Astrocyte (in vitro differentiated cells and primary cell): ENCODE results near the gene SLC7A5. TPM values are rescaled to one million over a fixed set of nuclear protein-coding genes. Genes with fewer than 3 reads are reported as not detected.
"Not testable (repeated sequence)": the region's sequence is repeated elsewhere in the genome, so short reads cannot be mapped to it uniquely, and the experiment has no call there.

ENCODE experiments used
- DNase-seq: peaks from one replicate; pipeline ENCODE4 v3.0.0-alpha.2; 2010; ENCODE audit warnings: low read depth
- FAIRE-seq: peaks from 2 replicates; lab custom pipeline; 2011; peaks lifted over from hg19 to GRCh38; lab: Jason Lieb, UNC
- H2AFZ ChIP-seq: 2 replicates; pipeline ENCODE4 v1.6.0; 2012; ENCODE audit warnings: low read depth, low read length, inconsistent platforms
- H3K27ac ChIP-seq: 2 replicates; pipeline ENCODE4 v1.5.1; 2011; ENCODE audit warnings: low read depth, low read length, inconsistent platforms
- H3K27me3 ChIP-seq: 2 replicates; pipeline ENCODE4 v1.6.0; 2011; ENCODE audit warnings: low read length, inconsistent platforms; ENCODE audit not compliant: insufficient read depth
- H3K36me3 ChIP-seq: 2 replicates; pipeline ENCODE4 v1.5.1; 2011; ENCODE audit warnings: low read length, inconsistent platforms; ENCODE audit not compliant: insufficient read depth
- H3K4me1 ChIP-seq: 2 replicates; pipeline ENCODE4 v1.5.1; 2011; ENCODE audit warnings: low read length, inconsistent platforms; ENCODE audit not compliant: insufficient read depth
- H3K4me2 ChIP-seq: 2 replicates; pipeline ENCODE4 v1.6.0; 2012; ENCODE audit warnings: low read length, inconsistent platforms
- H3K4me3 ChIP-seq: 2 replicates; pipeline ENCODE4 v1.5.1; 2011; ENCODE audit warnings: low read depth, mild to moderate bottlenecking, low read length, inconsistent platforms; ENCODE audit not compliant: insufficient read depth
- H3K79me2 ChIP-seq: 2 replicates; pipeline ENCODE4 v1.6.0; 2012; ENCODE audit warnings: mild to moderate bottlenecking, low read length, inconsistent platforms; ENCODE audit not compliant: insufficient read depth
- H3K9ac ChIP-seq: 2 replicates; pipeline ENCODE4 v1.6.0; 2012; ENCODE audit warnings: mild to moderate bottlenecking, low read length, inconsistent platforms
- H3K9me3 ChIP-seq: 2 replicates; pipeline ENCODE4 v1.5.1; 2012; ENCODE audit warnings: low read depth, mild to moderate bottlenecking, low read length, inconsistent platforms; ENCODE audit not compliant: insufficient read depth
- H4K20me1 ChIP-seq: 2 replicates; pipeline ENCODE4 v1.6.0; 2012; ENCODE audit warnings: low read length, inconsistent platforms; ENCODE audit not compliant: insufficient read depth
- H3K27ac Mint-ChIP-seq: one replicate; pipeline ENCODE4 v1.8.0; 2021; ENCODE audit warnings: mild to moderate bottlenecking, mixed read lengths; ENCODE audit not compliant: unreplicated experiment
- H3K27me3 Mint-ChIP-seq: one replicate; pipeline ENCODE4 v1.8.0; 2021; ENCODE audit warnings: low read depth, mixed read lengths; ENCODE audit not compliant: unreplicated experiment
- H3K36me3 Mint-ChIP-seq: one replicate; pipeline ENCODE4 v1.8.0; 2021; ENCODE audit warnings: low read depth, mixed read lengths; ENCODE audit not compliant: unreplicated experiment
- H3K4me1 Mint-ChIP-seq: one replicate; pipeline ENCODE4 v1.8.0; 2021; ENCODE audit warnings: low read depth, mixed read lengths; ENCODE audit not compliant: unreplicated experiment
- H3K4me3 Mint-ChIP-seq: one replicate; pipeline ENCODE4 v1.8.0; 2021; ENCODE audit warnings: mild to moderate bottlenecking, moderate library complexity, mixed read lengths; ENCODE audit not compliant: unreplicated experiment
- H3K9me3 Mint-ChIP-seq: one replicate; pipeline ENCODE4 v1.8.0; 2021; ENCODE audit warnings: mild to moderate bottlenecking, mixed read lengths; ENCODE audit not compliant: unreplicated experiment
- EZH2 ChIP-seq: IDR thresholded peaks from 2 replicates; pipeline ENCODE4 v1.6.1; 2012; ENCODE audit warnings: mild to moderate bottlenecking, low read length, inconsistent platforms; ENCODE audit not compliant: insufficient read depth
- total RNA-seq: library from RNA; stranded (reverse); gene quantifications from 2 replicates; pipeline ENCODE4 v1.2.1, GENCODE V29; 2021
- TF ChIP-seq, protein P1 (sequence below): IDR thresholded peaks from 2 replicates; pipeline ENCODE4 v1.5.1; 2011; ENCODE audit warnings: low read depth, mild to moderate bottlenecking, inconsistent platforms, low read length, moderate library complexity; ENCODE audit not compliant: insufficient read depth

The SLC7A5 gene
- total RNA-seq, 1 donor from 2014 or later = 815 TPM

- no peaks in the 10 kb centered on the region for H3K9me3 Mint-ChIP-seq
Measured at GRCh38 chr16:87895641-87896141, 26.4 kb upstream of the SLC7A5 start.

GRCh38 chr16:87894005-87894404 lies 24.7 kb upstream of the SLC7A5 start:
- Histone ChIP-seq H3K4me2 (peak overlapping the region; percentile 31), H3K4me1 (peaks cover 13% of the 10 kb centered on the region)
- H3K79me2 ChIP-seq, H3K27me3 Mint-ChIP-seq, H4K20me1 ChIP-seq, H3K36me3 Mint-ChIP-seq, H3K9me3 ChIP-seq, H3K9ac ChIP-seq, FAIRE-seq, H3K4me3 ChIP-seq, H3K27me3 ChIP-seq, H3K4me3 Mint-ChIP-seq, H3K27ac ChIP-seq, H3K9me3 Mint-ChIP-seq, H3K27ac Mint-ChIP-seq, H3K36me3 ChIP-seq, DNase-seq, H2AFZ ChIP-seq: not testable (repeated sequence)
- peaks cover 25% of the 10 kb centered on the region for H3K4me1 Mint-ChIP-seq

More at GRCh38 chr16:87895641-87896141, 26.4 kb upstream of the SLC7A5 start:
- peaks cover 25% of the 10 kb centered on the region for H3K4me1 Mint-ChIP-seq
- no peaks in the 10 kb centered on the region for H3K27me3 ChIP-seq
- no peaks in the 10 kb centered on the region for H3K9me3 ChIP-seq
- no peaks in the 10 kb centered on the region for H3K36me3 ChIP-seq
- H3K27ac ChIP-seq = no peak overlapping the region
- H3K79me2 ChIP-seq = no peaks in the 10 kb centered on the region
- FAIRE-seq (no peak), DNase-seq (peak; percentile 60)
- no peak overlapping the region for H3K9ac ChIP-seq
- H3K36me3 Mint-ChIP-seq = peaks cover 3% of the 10 kb centered on the region
- peaks cover 4% of the 10 kb centered on the region for H3K27me3 Mint-ChIP-seq
- no peak overlapping the region for H3K4me3 Mint-ChIP-seq
- H3K4me2 ChIP-seq = peak overlapping the region; percentile 8
- no peak overlapping the region for H3K4me3 ChIP-seq
- no peak overlapping the region for H2AFZ ChIP-seq
- peaks cover 13% of the 10 kb centered on the region for H3K4me1 ChIP-seq
- peak overlapping the region; percentile 41 for H3K27ac Mint-ChIP-seq
- TF ChIP-seq EZH2 = no peak
- TF ChIP-seq, protein P1, sequence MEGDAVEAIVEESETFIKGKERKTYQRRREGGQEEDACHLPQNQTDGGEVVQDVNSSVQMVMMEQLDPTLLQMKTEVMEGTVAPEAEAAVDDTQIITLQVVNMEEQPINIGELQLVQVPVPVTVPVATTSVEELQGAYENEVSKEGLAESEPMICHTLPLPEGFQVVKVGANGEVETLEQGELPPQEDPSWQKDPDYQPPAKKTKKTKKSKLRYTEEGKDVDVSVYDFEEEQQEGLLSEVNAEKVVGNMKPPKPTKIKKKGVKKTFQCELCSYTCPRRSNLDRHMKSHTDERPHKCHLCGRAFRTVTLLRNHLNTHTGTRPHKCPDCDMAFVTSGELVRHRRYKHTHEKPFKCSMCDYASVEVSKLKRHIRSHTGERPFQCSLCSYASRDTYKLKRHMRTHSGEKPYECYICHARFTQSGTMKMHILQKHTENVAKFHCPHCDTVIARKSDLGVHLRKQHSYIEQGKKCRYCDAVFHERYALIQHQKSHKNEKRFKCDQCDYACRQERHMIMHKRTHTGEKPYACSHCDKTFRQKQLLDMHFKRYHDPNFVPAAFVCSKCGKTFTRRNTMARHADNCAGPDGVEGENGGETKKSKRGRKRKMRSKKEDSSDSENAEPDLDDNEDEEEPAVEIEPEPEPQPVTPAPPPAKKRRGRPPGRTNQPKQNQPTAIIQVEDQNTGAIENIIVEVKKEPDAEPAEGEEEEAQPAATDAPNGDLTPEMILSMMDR = no peak
- H4K20me1 ChIP-seq = no peaks in the 10 kb centered on the region

DNA sequence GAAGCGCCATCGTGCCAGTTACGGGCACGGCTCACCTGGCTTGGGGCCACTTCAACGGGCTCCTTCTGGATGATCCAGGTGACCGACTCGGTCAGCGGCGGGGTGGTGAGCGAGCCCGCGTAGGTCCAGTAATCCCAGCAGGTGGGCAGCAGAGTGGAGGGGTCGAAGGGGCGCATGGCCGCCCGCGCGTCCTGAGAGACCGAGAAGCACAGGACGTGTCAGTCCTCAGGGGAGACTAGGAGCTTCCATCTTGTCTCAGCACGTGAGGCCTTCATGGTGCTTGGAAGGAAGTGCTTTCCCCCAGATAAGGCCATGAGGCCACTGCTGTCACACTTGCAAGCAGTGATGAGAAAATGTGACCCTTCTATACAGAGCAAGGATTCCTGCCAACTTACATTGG lies 22.5 kb upstream of the SLC7A5 start:
- H3K9me3 Mint-ChIP-seq = no peaks in the 10 kb centered on the region

DNA sequence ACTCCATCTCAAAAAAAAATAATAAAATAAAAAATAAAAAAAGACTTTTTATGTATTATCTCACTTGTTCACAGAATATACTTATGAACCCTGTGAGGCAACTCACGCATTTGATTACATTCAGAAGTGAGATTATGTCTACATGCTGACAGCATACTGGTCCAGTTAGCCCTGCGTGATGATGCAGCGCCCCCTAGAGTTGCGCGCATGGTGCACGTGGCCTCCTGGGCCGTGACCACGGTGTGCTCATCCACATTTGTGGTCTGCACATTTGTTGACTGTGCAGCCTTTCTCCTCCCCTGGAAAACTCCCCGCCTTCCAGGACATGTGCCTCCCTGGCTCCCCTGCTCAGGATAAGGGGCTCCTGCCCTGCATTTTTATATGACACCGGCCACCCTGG lies 20.5 kb upstream of the SLC7A5 start:
- H3K4me2 ChIP-seq, H3K9me3 Mint-ChIP-seq, H4K20me1 ChIP-seq, H3K4me1 Mint-ChIP-seq, H2AFZ ChIP-seq, H3K36me3 ChIP-seq, H3K4me1 ChIP-seq, H3K9me3 ChIP-seq, H3K27ac ChIP-seq, H3K36me3 Mint-ChIP-seq, DNase-seq, H3K27me3 ChIP-seq, H3K4me3 ChIP-seq, H3K9ac ChIP-seq, H3K79me2 ChIP-seq, H3K27ac Mint-ChIP-seq, FAIRE-seq, H3K4me3 Mint-ChIP-seq: not testable (repeated sequence)
- H3K27me3 Mint-ChIP-seq = peaks cover 12% of the 10 kb centered on the region

More for the DNA sequence above, 22.5 kb upstream of the SLC7A5 start:
- no peaks in the 10 kb centered on the region for H3K9me3 ChIP-seq
- no peak overlapping the region for H3K27ac ChIP-seq
- H3K9ac ChIP-seq = no peak overlapping the region
- H3K4me2 ChIP-seq = no peak overlapping the region
- Mint-ChIP-seq H3K36me3 (no peaks in the 10 kb centered on the region), H3K27me3 (peaks cover 4% of the 10 kb centered on the region), H3K4me1 (peaks cover 14% of the 10 kb centered on the region), H3K27ac (no peak overlapping the region), H3K4me3 (no peak overlapping the region)
- no peak for FAIRE-seq
- DNase-seq = no peak
- no peaks in the 10 kb centered on the region for H4K20me1 ChIP-seq
- H3K27me3 ChIP-seq = no peaks in the 10 kb centered on the region
- no peaks in the 10 kb centered on the region for H3K36me3 ChIP-seq
- H2AFZ ChIP-seq = no peak overlapping the region
- H3K4me1 ChIP-seq = peaks cover 13% of the 10 kb centered on the region
- no peak overlapping the region for H3K4me3 ChIP-seq
- no peaks in the 10 kb centered on the region for H3K79me2 ChIP-seq
- TF ChIP-seq, protein P1 = no peak
- no peak for TF ChIP-seq EZH2

DNA sequence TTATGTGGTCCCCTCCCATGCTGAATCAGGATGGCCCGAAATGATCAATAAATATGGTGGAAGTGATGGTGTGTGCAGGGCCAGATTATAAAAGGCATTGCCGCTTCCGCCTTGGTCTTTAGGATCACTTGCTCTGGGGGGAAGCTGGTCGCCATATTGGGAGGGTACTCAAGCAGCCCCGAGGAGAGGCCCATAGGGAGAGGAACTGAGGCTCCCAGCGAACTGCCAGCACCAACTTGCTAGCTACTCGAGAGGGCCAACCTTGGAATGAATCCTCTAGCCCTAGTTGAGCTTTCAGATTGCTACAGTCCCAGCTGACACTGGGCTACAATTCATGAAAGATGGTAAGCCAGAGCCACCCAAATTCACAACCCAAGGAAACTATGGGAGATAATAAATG lies 19.0 kb upstream of the SLC7A5 start:
- not testable (repeated sequence) for H3K9me3 Mint-ChIP-seq

More for the DNA sequence above, 19.0 kb upstream of the SLC7A5 start:
- not testable (repeated sequence) for FAIRE-seq, H3K36me3 ChIP-seq, H3K4me3 ChIP-seq, H3K27ac ChIP-seq, H3K79me2 ChIP-seq, H3K9me3 ChIP-seq, H2AFZ ChIP-seq, H3K27ac Mint-ChIP-seq, H3K4me3 Mint-ChIP-seq, H3K27me3 ChIP-seq, H3K4me2 ChIP-seq, H3K36me3 Mint-ChIP-seq, H3K4me1 ChIP-seq, H4K20me1 ChIP-seq, DNase-seq, H3K9ac ChIP-seq, H3K4me1 Mint-ChIP-seq
- H3K27me3 Mint-ChIP-seq = peaks cover 12% of the 10 kb centered on the region
